ENCODE results near the gene SLAMF1.
"Not testable (repeated sequence)": the region's sequence is repeated elsewhere in the genome, so short reads cannot be mapped to it uniquely, and the experiment has no call there.

Gene SLAMF1

GRCh38 chr1:160640359-160641123 is 6.3 kb downstream of the SLAMF1 start:
- no peak for DNase-seq (ENCODE audit: low read depth)

GRCh38 chr1:160639652-160640051 is 7.2 kb downstream of the SLAMF1 start:
- peak; percentile 22 for DNase-seq (ENCODE audit: low read depth)

- DNase-seq (ENCODE audit: low read depth) = no peak
Measured at GRCh38 chr1:160638926-160639325, 7.9 kb downstream of the SLAMF1 start.

- DNase-seq (ENCODE audit: low read depth) = no peak
Measured at GRCh38 chr1:160638540-160638857, 8.3 kb downstream of the SLAMF1 start.

GRCh38 chr1:160637821-160638539 is 8.9 kb downstream of the SLAMF1 start:
- peak; percentile 2 for DNase-seq (ENCODE audit: low read depth)

- DNase-seq (ENCODE audit: low read depth) = no peak
Measured at GRCh38 chr1:160637065-160637464, 9.8 kb downstream of the SLAMF1 start.

- no peak for DNase-seq (ENCODE audit: low read depth)
Measured at GRCh38 chr1:160636547-160636946, 10.3 kb downstream of the SLAMF1 start.

GRCh38 chr1:160636076-160636475 is 10.8 kb downstream of the SLAMF1 start:
- no peak for DNase-seq (ENCODE audit: low read depth)

GRCh38 chr1:160634543-160635491 is 12.0 kb downstream of the SLAMF1 start:
- no peak for DNase-seq (ENCODE audit: low read depth)

GRCh38 chr1:160633330-160633903 is 13.4 kb downstream of the SLAMF1 start:
- no peak for DNase-seq (ENCODE audit: low read depth)

GRCh38 chr1:160631983-160632625 is 14.7 kb downstream of the SLAMF1 start:
- DNase-seq (ENCODE audit: low read depth) = no peak

- no peak for DNase-seq (ENCODE audit: low read depth)
Measured at GRCh38 chr1:160630523-160631451, 16.1 kb downstream of the SLAMF1 start.

GRCh38 chr1:160629286-160630210 is 17.3 kb downstream of the SLAMF1 start:
- no peak for DNase-seq (ENCODE audit: low read depth)

- no peak for DNase-seq (ENCODE audit: low read depth)
Measured at GRCh38 chr1:160628799-160629263, 18.0 kb downstream of the SLAMF1 start.

GRCh38 chr1:160627677-160628289 is 19.1 kb downstream of the SLAMF1 start:
- not testable (repeated sequence) for DNase-seq (ENCODE audit: low read depth)

GRCh38 chr1:160626509-160627342 is 20.1 kb downstream of the SLAMF1 start:
- DNase-seq (ENCODE audit: low read depth) = no peak

GRCh38 chr1:160625725-160626498 is 20.9 kb downstream of the SLAMF1 start:
- DNase-seq (ENCODE audit: low read depth) = no peak

Data from HS-27A (cell line).